ENCODE data around the gene PITPNM3.
A peak's percentile ranks its signal among the peaks of the same experiment; 100 is the strongest.

Gene PITPNM3

GRCh38 chr17:6551356-6551755 lies 5.0 kb downstream of the PITPNM3 start:
- DNase-seq: no peak

GRCh38 chr17:6549384-6550036 lies 6.8 kb downstream of the PITPNM3 start:
- no peak for DNase-seq

- peak; percentile 23 for DNase-seq
Observed at GRCh38 chr17:6548578-6549330, 7.6 kb downstream of the PITPNM3 start.

GRCh38 chr17:6548034-6548433 lies 8.3 kb downstream of the PITPNM3 start:
- DNase-seq: no peak

GRCh38 chr17:6547336-6547735 lies 9.0 kb downstream of the PITPNM3 start:
- no peak for DNase-seq

- no peak for DNase-seq
Observed at GRCh38 chr17:6546069-6546718, 10.2 kb downstream of the PITPNM3 start.

- no peak for DNase-seq
Observed at GRCh38 chr17:6545291-6545690, 11.1 kb downstream of the PITPNM3 start.

GRCh38 chr17:6544011-6544370 lies 12.4 kb downstream of the PITPNM3 start:
- DNase-seq: no peak

- no peak for DNase-seq
Observed at GRCh38 chr17:6543079-6544010, 13.0 kb downstream of the PITPNM3 start.

- no peak for DNase-seq
Observed at GRCh38 chr17:6542577-6542976, 13.8 kb downstream of the PITPNM3 start.

- no peak for DNase-seq
Observed at GRCh38 chr17:6541886-6542285, 14.5 kb downstream of the PITPNM3 start.

GRCh38 chr17:6539871-6540270 lies 16.5 kb downstream of the PITPNM3 start:
- DNase-seq: no peak

- DNase-seq: no peak
Observed at GRCh38 chr17:6536566-6537065, 19.7 kb downstream of the PITPNM3 start.

- no peak for DNase-seq
Observed at GRCh38 chr17:6536053-6536452, 20.3 kb downstream of the PITPNM3 start.

GRCh38 chr17:6534846-6535514 lies 21.4 kb downstream of the PITPNM3 start:
- DNase-seq: no peak

GRCh38 chr17:6532441-6532885 lies 23.9 kb downstream of the PITPNM3 start:
- DNase-seq: no peak

GRCh38 chr17:6531575-6531974 lies 24.8 kb downstream of the PITPNM3 start:
- no peak for DNase-seq

GRCh38 chr17:6530324-6530920 lies 25.9 kb downstream of the PITPNM3 start:
- no peak for DNase-seq

- no peak for DNase-seq
Observed at GRCh38 chr17:6528557-6528956, 27.8 kb downstream of the PITPNM3 start.

- no peak for DNase-seq
Observed at GRCh38 chr17:6526362-6527152, 29.8 kb downstream of the PITPNM3 start.

GRCh38 chr17:6525731-6526130 lies 30.6 kb downstream of the PITPNM3 start:
- DNase-seq: no peak
